CD4-positive, CD25-positive, alpha-beta regulatory T cell (primary cell): ENCODE results near the gene TSPAN33. TPM values are rescaled to one million over a fixed set of nuclear protein-coding genes. Genes with fewer than 3 reads are reported as not detected.
"Not testable (repeated sequence)": the region's sequence is repeated elsewhere in the genome, so short reads cannot be mapped to it uniquely, and the experiment has no call there.

Source experiments
- ATAC-seq, 2 donors: fragments of 150-1000 bp; cut with Tn5 transposase; one replicate each; pipeline ENCODE4 v1.10.0; 2021; ENCODE audit warnings: low read depth in 2 of 2, moderate number of reproducible peaks in 2 of 2, moderate library complexity in 1 of 2
- DNase-seq, 3 donors: peaks; one replicate each; pipeline versions ENCODE4 v3.0.0 to v3.0.0-alpha.2; 2012 to 2022; ENCODE audit warnings: mixed read lengths in 1 of 3
- H3K27ac ChIP-seq: one replicate; pipeline ENCODE4 v1.7.0; 2013; ENCODE audit warnings: mild to moderate bottlenecking, low read length; ENCODE audit not compliant: insufficient read depth, poor library complexity, severe bottlenecking
- H3K27me3 ChIP-seq: one replicate; pipeline ENCODE4 v1.7.0; 2013; ENCODE audit warnings: low read length; ENCODE audit not compliant: control insufficient read depth, insufficient read depth
- H3K36me3 ChIP-seq: one replicate; pipeline ENCODE4 v1.7.0; 2013; ENCODE audit warnings: mild to moderate bottlenecking, low read length, moderate library complexity; ENCODE audit not compliant: control insufficient read depth, insufficient read depth
- H3K4me1 ChIP-seq: 2 replicates; pipeline ENCODE4 v1.7.0; 2013; ENCODE audit warnings: mild to moderate bottlenecking, low read length; ENCODE audit not compliant: insufficient read depth, control insufficient read depth, poor library complexity, severe bottlenecking
- H3K4me3 ChIP-seq: one replicate; pipeline ENCODE4 v1.7.0; 2013; ENCODE audit warnings: low read depth, mild to moderate bottlenecking, low read length, moderate library complexity
- H3K9me3 ChIP-seq, 2 experiments: 1 replicate in 1 of 2; 2 replicates in 1 of 2; pipeline ENCODE4 v1.7.0; 2013; ENCODE audit warnings: low read length in 2 of 2, mild to moderate bottlenecking in 1 of 2, moderate library complexity in 1 of 2; ENCODE audit not compliant: control insufficient read depth in 2 of 2
- H3K27ac Mint-ChIP-seq, 3 donors: one replicate each; pipeline ENCODE4 v1.8.0; 2020 to 2022; ENCODE audit warnings: mild to moderate bottlenecking in 3 of 3, mixed read lengths in 3 of 3, moderate library complexity in 2 of 3
- H3K27me3 Mint-ChIP-seq: one replicate; pipeline ENCODE4 v1.8.0; 2022; ENCODE audit warnings: mild to moderate bottlenecking, mixed read lengths
- H3K36me3 Mint-ChIP-seq: one replicate; pipeline ENCODE4 v1.8.0; 2020; ENCODE audit warnings: mixed read lengths
- H3K4me1 Mint-ChIP-seq, 4 donors: one replicate each; pipeline ENCODE4 v1.8.0; 2020 to 2022; ENCODE audit warnings: mixed read lengths in 4 of 4, mild to moderate bottlenecking in 1 of 4
- H3K4me3 Mint-ChIP-seq, 4 donors: one replicate each; pipeline ENCODE4 v1.8.0; 2020 to 2022; ENCODE audit warnings: mild to moderate bottlenecking in 4 of 4, mixed read lengths in 4 of 4, moderate library complexity in 3 of 4
- H3K9me3 Mint-ChIP-seq, 7 donors: one replicate each; pipeline ENCODE4 v1.8.0; 2020 to 2022; ENCODE audit warnings: mixed read lengths in 7 of 7, mild to moderate bottlenecking in 3 of 7, moderate library complexity in 2 of 7
- polyA plus RNA-seq, 4 donors: library from polyadenylated mRNA; unstranded; fragments of 300-500 nt; fragmentation: Illumina TruSeq; gene quantifications; one replicate each; pipeline ENCODE4 v1.2.3, GENCODE V29; 2021
- total RNA-seq: library from RNA; stranded (reverse); gene quantifications from one replicate; pipeline ENCODE4 v1.2.3, GENCODE V29; 2022

TSPAN33 gene
- total and polyA plus RNA-seq, 5 donors from 2014 or later: 0.96 to 4.5 (median 2.9) TPM

DNA sequence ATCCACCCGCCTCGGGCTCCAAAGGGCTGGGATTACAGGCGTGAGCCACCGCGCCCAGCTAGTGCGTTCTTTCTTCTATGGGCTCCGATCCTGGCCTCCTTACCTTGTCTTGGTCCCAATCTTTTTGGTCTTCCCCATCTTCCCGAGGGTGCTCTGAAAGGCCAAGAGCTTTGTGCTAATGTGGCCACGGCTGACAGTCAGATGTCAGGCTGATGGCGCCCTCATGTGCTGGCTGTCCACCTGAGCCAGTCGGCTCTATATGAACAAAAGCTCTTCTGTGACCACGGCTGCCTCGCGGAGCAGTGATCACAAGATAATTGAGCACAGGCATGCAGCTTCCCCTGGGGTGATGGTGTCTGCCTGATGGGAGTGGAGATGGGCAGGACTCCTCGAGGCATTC is 69.3 kb downstream of the TSPAN33 start:
- no peak overlapping the region for H3K27ac ChIP-seq
- no peak overlapping the region for H3K4me3 ChIP-seq
- H3K4me3 Mint-ChIP-seq: no peak overlapping the region
- no peak for DNase-seq
- peaks cover 11% of the 10 kb centered on the region for H3K27me3 Mint-ChIP-seq
- H3K36me3 ChIP-seq: no peaks in the 10 kb centered on the region
- H3K36me3 Mint-ChIP-seq: no peaks in the 10 kb centered on the region
- no peaks in the 10 kb centered on the region for H3K4me1 ChIP-seq
- no peak overlapping the region for H3K27ac Mint-ChIP-seq
- no peaks in the 10 kb centered on the region for H3K9me3 Mint-ChIP-seq
- ATAC-seq: no peak
- no peaks in the 10 kb centered on the region for H3K9me3 ChIP-seq
- no peaks in the 10 kb centered on the region for H3K27me3 ChIP-seq
- peaks cover 0 to 5% (median under 1%) of the 10 kb centered on the region in 4 donors for H3K4me1 Mint-ChIP-seq

DNA sequence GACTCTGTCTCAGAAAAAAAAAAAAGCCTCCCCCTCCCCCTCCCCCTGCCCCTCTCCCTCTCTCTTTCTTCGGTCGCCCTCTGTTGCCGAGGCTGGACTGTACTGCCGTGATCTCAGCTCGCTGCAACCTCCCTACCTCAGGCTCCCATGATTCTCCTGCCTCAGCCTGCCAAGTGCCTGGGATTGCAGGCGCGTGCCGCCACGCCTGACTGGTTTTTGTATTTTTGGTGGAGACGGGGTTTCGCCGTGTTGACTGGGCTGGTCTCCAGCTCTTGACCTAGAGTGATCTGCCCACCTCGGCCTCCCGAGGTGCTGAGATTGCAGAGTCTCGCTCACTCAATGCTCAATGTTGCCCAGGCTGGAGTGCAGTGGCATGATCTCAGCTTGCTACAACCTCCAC is 71.2 kb downstream of the TSPAN33 start:
- H3K27ac Mint-ChIP-seq, H3K36me3 Mint-ChIP-seq, H3K27me3 Mint-ChIP-seq, H3K4me3 ChIP-seq, DNase-seq, H3K9me3 Mint-ChIP-seq, H3K4me3 Mint-ChIP-seq, H3K4me1 Mint-ChIP-seq, H3K27ac ChIP-seq, H3K27me3 ChIP-seq, ATAC-seq, H3K4me1 ChIP-seq, H3K36me3 ChIP-seq, H3K9me3 ChIP-seq: not testable (repeated sequence)

DNA sequence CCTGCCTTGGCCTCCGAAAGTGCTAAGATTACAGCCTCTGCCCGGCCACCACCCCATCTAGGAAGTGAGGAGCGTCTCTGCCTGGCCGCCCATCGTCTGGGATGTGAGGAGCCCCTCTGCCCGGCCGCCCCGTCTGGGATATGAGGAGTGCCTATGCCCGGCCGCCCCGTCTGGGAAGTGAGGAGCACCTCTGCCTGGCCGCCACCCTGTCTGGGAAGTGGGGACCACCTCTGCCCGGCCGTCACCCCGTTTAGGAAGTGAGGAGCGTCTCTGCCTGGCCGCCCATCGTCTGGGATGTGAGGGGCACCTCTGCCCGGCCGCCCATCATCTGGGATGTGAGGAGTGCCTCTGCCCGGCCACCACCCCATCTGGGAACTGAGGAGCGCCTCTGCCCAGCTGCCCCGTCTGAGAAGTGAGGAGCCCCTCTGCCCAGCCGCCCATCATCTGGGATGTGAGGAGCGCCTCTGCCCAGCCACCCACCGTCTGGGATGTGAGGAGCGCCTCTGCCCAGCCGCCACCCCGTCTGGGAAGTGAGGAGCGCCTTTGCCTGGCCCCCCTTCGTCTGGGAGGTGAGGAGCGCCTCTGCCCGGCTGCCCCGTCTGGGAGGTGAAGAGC is 71.7 kb downstream of the TSPAN33 start:
- not testable (repeated sequence) for H3K27ac Mint-ChIP-seq, H3K27me3 ChIP-seq, DNase-seq, H3K9me3 Mint-ChIP-seq, H3K27me3 Mint-ChIP-seq, H3K36me3 ChIP-seq, H3K9me3 ChIP-seq, H3K4me3 Mint-ChIP-seq, H3K4me1 Mint-ChIP-seq, H3K4me1 ChIP-seq, H3K4me3 ChIP-seq, ATAC-seq, H3K27ac ChIP-seq, H3K36me3 Mint-ChIP-seq

DNA sequence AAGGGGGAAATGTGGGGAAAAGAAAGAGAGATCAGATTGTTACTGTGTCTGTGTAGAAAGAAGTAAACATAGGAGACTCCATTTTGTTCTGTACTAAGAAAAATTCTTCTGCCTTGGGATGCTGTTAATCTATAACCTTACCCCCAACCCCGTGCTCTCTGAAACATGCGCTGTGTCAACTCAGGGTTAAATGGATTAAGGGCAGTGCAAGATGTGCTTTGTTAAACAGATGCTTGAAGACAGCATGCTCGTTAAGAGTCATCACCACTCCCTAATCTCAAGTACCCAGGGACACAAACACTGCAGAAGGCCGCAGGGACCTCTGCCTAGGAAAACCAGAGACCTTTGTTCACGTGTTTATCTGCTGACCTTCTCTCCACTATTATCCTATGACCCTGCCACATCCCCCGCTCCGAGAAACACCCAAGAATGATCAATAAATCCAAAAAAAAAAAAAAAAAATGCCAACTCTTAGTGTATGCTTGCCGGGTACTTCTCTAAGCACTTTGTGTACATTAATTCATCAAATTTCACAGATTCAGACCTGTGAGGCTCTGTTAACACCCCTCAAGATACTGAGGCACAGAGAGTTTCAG is 72.4 kb downstream of the TSPAN33 start:
- H3K27me3 ChIP-seq, DNase-seq, H3K27me3 Mint-ChIP-seq, H3K36me3 ChIP-seq, H3K27ac ChIP-seq, H3K9me3 ChIP-seq, ATAC-seq, H3K4me3 Mint-ChIP-seq, H3K36me3 Mint-ChIP-seq, H3K4me3 ChIP-seq, H3K27ac Mint-ChIP-seq, H3K4me1 Mint-ChIP-seq, H3K4me1 ChIP-seq, H3K9me3 Mint-ChIP-seq: not testable (repeated sequence)

DNA sequence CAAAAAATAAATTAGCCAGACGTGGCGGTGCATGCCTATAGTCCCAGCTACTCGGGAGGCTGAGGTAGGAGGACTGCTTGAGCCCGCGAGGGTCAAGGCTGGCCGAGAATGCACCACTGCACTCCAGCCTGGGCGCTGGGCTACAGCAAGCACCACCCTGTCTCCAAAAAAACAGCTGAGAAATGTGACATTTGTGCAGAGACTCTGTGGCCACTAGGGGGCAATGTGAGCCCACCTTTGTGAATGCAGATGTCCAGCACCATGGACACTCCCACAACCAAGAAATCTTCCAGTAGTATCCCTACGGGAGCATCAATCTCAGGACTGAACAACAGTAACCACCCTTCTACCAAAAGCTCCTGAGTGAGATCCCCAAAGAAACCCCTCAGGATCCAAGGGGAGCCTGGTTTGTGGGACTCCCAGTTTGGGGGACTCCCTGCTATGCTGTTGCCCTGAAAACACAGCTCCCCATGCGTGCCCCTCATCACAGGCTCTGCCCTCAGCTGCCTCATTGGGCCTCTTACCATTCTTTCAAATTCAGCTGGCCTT is 74.1 kb downstream of the TSPAN33 start:
- peaks cover 5% of the 10 kb centered on the region for H3K27me3 Mint-ChIP-seq
- H3K4me3 Mint-ChIP-seq: peak overlapping the region in 2 of 4 donors; percentile 36 to 66
- H3K36me3 Mint-ChIP-seq: no peaks in the 10 kb centered on the region
- Histone ChIP-seq H3K36me3 (no peaks in the 10 kb centered on the region), H3K4me3 (no peak overlapping the region), H3K27ac (no peak overlapping the region), H3K9me3 (no peaks in the 10 kb centered on the region), H3K27me3 (no peaks in the 10 kb centered on the region), H3K4me1 (no peaks in the 10 kb centered on the region)
- peaks cover 0 to 18% (median 8%) of the 10 kb centered on the region in 4 donors for H3K4me1 Mint-ChIP-seq
- DNase-seq (peak; percentile 70 to 79 (median 79)), ATAC-seq (peak; percentile 80 to 81)
- no peak overlapping the region for H3K27ac Mint-ChIP-seq
- no peaks in the 10 kb centered on the region for H3K9me3 Mint-ChIP-seq

DNA sequence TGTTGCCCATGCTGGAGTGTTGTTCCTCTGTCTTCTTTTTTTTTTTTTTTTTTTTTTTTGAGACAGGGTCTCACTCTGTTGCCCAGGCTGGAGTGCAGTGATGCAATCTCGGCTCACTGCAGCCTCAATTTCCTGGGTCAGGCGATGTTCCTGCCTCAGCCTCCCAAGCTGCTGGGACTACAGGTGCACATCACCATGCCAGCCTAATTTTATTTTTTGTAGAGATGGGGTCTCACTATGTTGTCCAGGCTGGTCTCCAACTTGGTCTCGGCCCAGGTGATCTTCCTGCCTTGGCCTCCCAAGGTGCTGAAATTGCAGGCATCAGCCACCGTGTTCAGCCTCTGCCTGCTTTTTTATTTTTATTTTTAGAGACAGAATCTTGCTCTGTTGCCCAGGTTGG is 74.7 kb downstream of the TSPAN33 start:
- H3K27me3 Mint-ChIP-seq, H3K36me3 ChIP-seq, H3K4me1 ChIP-seq, H3K4me3 ChIP-seq, H3K27ac ChIP-seq, H3K36me3 Mint-ChIP-seq, H3K9me3 ChIP-seq, H3K4me3 Mint-ChIP-seq, DNase-seq, H3K9me3 Mint-ChIP-seq, H3K27me3 ChIP-seq, ATAC-seq, H3K27ac Mint-ChIP-seq: not testable (repeated sequence)
- H3K4me1 Mint-ChIP-seq: peaks cover 0 to 19% (median 11%) of the 10 kb centered on the region in 4 donors

Other genes starting within 250 kb of the TSPAN33 start
- 0.22 TPM for gene KCP, start 234.0 kb upstream of the TSPAN33 start, total RNA-seq
- under 1 TPM in 2 of 4 donors, not detected in 2; 0.08 TPM for gene KCP, start 234.0 kb upstream of the TSPAN33 start, polyA plus RNA-seq
- 13.5 TPM for gene IRF5, start 206.8 kb upstream of the TSPAN33 start, total RNA-seq
- gene IRF5, start 206.8 kb upstream of the TSPAN33 start, polyA plus RNA-seq: 10 to 100 TPM; 18.8 to 24.1 (median 20.0) TPM
- 31.6 TPM for gene TNPO3, start 89.6 kb upstream of the TSPAN33 start, total RNA-seq
- gene TNPO3, start 89.6 kb upstream of the TSPAN33 start, polyA plus RNA-seq: 10 to 100 TPM; 34.6 to 48.8 (median 37.3) TPM
- 0.12 TPM for gene SMO, start 43.9 kb downstream of the TSPAN33 start, total RNA-seq
- gene SMO, start 43.9 kb downstream of the TSPAN33 start, polyA plus RNA-seq: not detected
- gene AHCYL2, start 80.3 kb downstream of the TSPAN33 start, total RNA-seq: 18.5 TPM
- 1 to 10 TPM; 6.2 to 10.0 (median 7.3) TPM for gene AHCYL2, start 80.3 kb downstream of the TSPAN33 start, polyA plus RNA-seq